Gastroesophageal sphincter (tissue), 4 donors: ENCODE results near the gene UNC13B. TPM values are rescaled to one million over a fixed set of nuclear protein-coding genes. Genes with fewer than 3 reads are reported as not detected.

Experiments used
- ATAC-seq: fragments of 150-250 bp; one replicate; pipeline ENCODE4 v1.9.1; 2016; ENCODE audit warnings: mild to moderate bottlenecking, moderate library complexity
- H3K27ac ChIP-seq, 4 donors: fragments of 200-600 bp; sonication (generic) in 3 of 4; 1 replicate in 3 of 4; 2 replicates in 1 of 4; pipeline ENCODE4 v1.5.1; 2016 to 2019
- H3K27me3 ChIP-seq: fragments of 200-600 bp; sonication (generic); one replicate; pipeline ENCODE4 v1.5.1; 2019
- H3K36me3 ChIP-seq, 2 donors: fragments of 200-600 bp; sonication (generic); one replicate each; pipeline ENCODE4 v1.5.1; 2019; ENCODE audit warnings: control low read depth in 1 of 2
- H3K4me1 ChIP-seq, 3 donors: fragments of 200-600 bp; sonication (generic); 1 replicate in 2 of 3; 2 replicates in 1 of 3; pipeline ENCODE4 v1.5.1; 2016 to 2019; ENCODE audit warnings: control low read depth in 2 of 3
- H3K4me3 ChIP-seq, 2 donors: fragments of 200-600 bp; sonication (generic); one replicate each; pipeline ENCODE4 v1.5.1; 2019; ENCODE audit warnings: mild to moderate bottlenecking in 1 of 2, moderate library complexity in 1 of 2
- H3K9me3 ChIP-seq, 3 donors: fragments of 200-600 bp; sonication (generic); one replicate each; pipeline ENCODE4 v1.5.1; 2017 to 2019; ENCODE audit warnings: control low read depth in 2 of 3
- CTCF ChIP-seq, 4 experiments: fragments of 200-600 bp in 2 of 4; fragments of 450-650 bp in 2 of 4; sonication (generic) in 1 of 4; IDR thresholded peaks; one replicate each; pipeline ENCODE4 v1.5.1; 2017 to 2019; ENCODE audit warnings: antibody characterized with exemption in 4 of 4, mild to moderate bottlenecking in 2 of 4, moderate library complexity in 2 of 4
- EP300 ChIP-seq: sonication (generic); formaldehyde crosslinking; IDR thresholded peaks from one replicate; pipeline ENCODE4 v1.6.1; 2017; ENCODE audit warnings: antibody characterized with exemption, mild to moderate bottlenecking
- POLR2A ChIP-seq, 2 donors: fragments of 450-650 bp; IDR thresholded peaks; one replicate each; pipeline ENCODE4 v1.6.1; 2017; ENCODE audit warnings: antibody characterized with exemption in 2 of 2, mild to moderate bottlenecking in 2 of 2, moderate library complexity in 1 of 2
- POLR2AphosphoS5 ChIP-seq: sonication (generic); formaldehyde crosslinking; IDR thresholded peaks from one replicate; pipeline ENCODE4 v1.6.1; 2017; ENCODE audit warnings: antibody characterized with exemption
- WGBS, 2 donors: methylation state at CpG; one replicate each; pipeline ENCODE4 v1.1.5; 2018; ENCODE audit warnings: low coverage in 1 of 2; 5-methylcytosine and 5-hydroxymethylcytosine counted together
- total RNA-seq, 4 donors: library from RNA; depleted of rRNA; stranded (reverse); fragments of >200 nt; gene quantifications; one replicate each; pipeline ENCODE4 v1.1.0, GENCODE V29; 2016

The UNC13B gene
- total RNA-seq, 4 donors from 2014 or later, result 21.3 to 35.3 (median 31.7) TPM

- no peaks in the 10 kb centered on the region for H3K27me3 ChIP-seq
- no peak for TF ChIP-seq CTCF (IDR thresholded peaks at IDR 0.05)
- no peak for TF ChIP-seq POLR2AphosphoS5
- TF ChIP-seq POLR2A (IDR thresholded peaks at IDR 0.05), result no peak
- TF ChIP-seq EP300, result no peak
- peaks cover 2 to 35% (median 2%) of the 10 kb centered on the region in 3 donors for H3K9me3 ChIP-seq
- 71 to 77% methylated on average over 1 of the region's 1 CpG for WGBS, 2 donors
- H3K4me3 ChIP-seq, result no peak overlapping the region
- no peak overlapping the region for H3K27ac ChIP-seq
- no peak for ATAC-seq
- H3K36me3 ChIP-seq, result peaks cover 0 to 12% of the 10 kb centered on the region in 2 donors
- peaks cover 0 to 3% (median 0%) of the 10 kb centered on the region in 3 donors for H3K4me1 ChIP-seq
Observed at GRCh38 chr9:35205340-35205739, 43.5 kb downstream of the UNC13B start.

- WGBS, 2 donors, result 83% methylated on average over 4 of the region's 4 CpGs; no CpG with 5 or more reads in 1 of the 2 donors
- no peak overlapping the region for H3K27ac ChIP-seq
- H3K9me3 ChIP-seq, result no peaks in the 10 kb centered on the region
- no peak for TF ChIP-seq POLR2A (IDR thresholded peaks at IDR 0.05)
- TF ChIP-seq POLR2AphosphoS5, result no peak
- no peak for TF ChIP-seq CTCF (IDR thresholded peaks at IDR 0.05)
- no peak for TF ChIP-seq EP300
- ATAC-seq, result no peak
- H3K4me3 ChIP-seq, result no peak overlapping the region
- H3K4me1 ChIP-seq, result peaks cover 0 to 3% (median 0%) of the 10 kb centered on the region in 3 donors
- no peaks in the 10 kb centered on the region for H3K36me3 ChIP-seq
- no peaks in the 10 kb centered on the region for H3K27me3 ChIP-seq
Observed at GRCh38 chr9:35211854-35212253, 50.0 kb downstream of the UNC13B start.

DNA sequence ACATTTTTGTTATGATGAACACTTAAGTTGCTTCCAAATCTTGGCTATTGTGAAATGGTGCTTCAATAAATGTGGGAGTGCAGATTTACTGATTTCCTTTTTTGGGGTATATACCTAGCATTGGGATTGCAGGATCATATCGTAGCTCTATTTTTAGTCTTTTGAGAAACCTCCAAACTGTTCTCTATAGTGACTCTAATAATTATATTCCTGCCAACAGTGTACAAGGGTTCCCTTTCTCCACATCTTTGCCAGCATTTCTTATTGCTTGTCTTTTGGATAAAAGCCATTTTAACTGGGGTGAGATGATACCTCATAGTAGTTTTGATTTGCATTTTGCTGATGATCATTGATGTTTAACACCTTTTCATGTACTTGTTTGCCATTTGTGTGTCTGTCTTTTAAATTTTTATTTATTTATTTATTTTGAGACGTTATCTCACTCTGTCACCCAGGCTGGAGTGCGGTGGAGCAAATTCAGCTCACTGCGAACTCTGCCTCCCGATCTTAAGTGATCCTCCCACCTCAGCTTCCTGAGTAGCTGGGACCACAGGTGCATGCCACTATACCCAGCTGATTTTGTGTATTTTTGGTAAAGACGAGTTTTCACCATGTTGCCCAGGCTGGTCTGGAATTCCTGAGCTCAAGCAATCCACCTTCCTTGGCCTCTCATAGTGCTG is 59.0 kb downstream of the UNC13B start:
- no peak for TF ChIP-seq CTCF (IDR thresholded peaks at IDR 0.05)
- TF ChIP-seq POLR2A (IDR thresholded peaks at IDR 0.05), result no peak
- TF ChIP-seq POLR2AphosphoS5, result no peak
- TF ChIP-seq EP300, result no peak
- no peak for ATAC-seq
- peaks cover 0 to 10% (median 0%) of the 10 kb centered on the region in 3 donors for H3K9me3 ChIP-seq
- H3K27ac ChIP-seq, result no peak overlapping the region
- no peak overlapping the region for H3K4me3 ChIP-seq
- H3K36me3 ChIP-seq, result no peaks in the 10 kb centered on the region
- 84 to 95% methylated on average over 2 to 6 of the region's 6 CpGs for WGBS, 2 donors
- H3K27me3 ChIP-seq, result no peaks in the 10 kb centered on the region
- no peaks in the 10 kb centered on the region for H3K4me1 ChIP-seq

DNA sequence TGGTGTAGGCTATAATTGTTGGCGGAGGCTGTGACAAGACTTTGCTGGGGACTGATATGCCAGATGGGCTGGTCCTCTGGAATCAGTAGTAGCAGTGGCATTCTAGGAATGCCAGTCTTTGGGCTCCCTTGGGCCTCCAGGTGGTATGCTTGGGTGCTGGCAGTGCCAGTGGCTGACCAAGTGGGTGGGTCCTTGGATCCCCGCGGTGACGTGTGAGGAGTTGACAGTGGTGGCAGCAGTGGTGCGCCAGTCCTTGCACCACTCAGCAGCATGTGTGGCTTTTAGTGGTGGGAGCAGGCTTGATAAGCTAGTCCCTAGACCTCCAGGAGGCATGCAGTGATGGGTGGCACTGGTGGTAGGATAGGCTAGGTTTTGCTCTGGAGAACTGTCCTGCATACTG is 63.9 kb downstream of the UNC13B start:
- ATAC-seq, result no peak

More for the DNA sequence above, 63.9 kb downstream of the UNC13B start:
- TF ChIP-seq POLR2A (IDR thresholded peaks at IDR 0.05), result no peak
- no peak for TF ChIP-seq POLR2AphosphoS5
- TF ChIP-seq CTCF (IDR thresholded peaks at IDR 0.05), result no peak
- TF ChIP-seq EP300, result no peak
- no peaks in the 10 kb centered on the region for H3K36me3 ChIP-seq
- no peak overlapping the region for H3K27ac ChIP-seq
- peaks cover 0 to 8% (median 0%) of the 10 kb centered on the region in 3 donors for H3K4me1 ChIP-seq
- peaks cover 0 to 10% (median 0%) of the 10 kb centered on the region in 3 donors for H3K9me3 ChIP-seq
- H3K27me3 ChIP-seq, result no peaks in the 10 kb centered on the region
- WGBS, 2 donors, result no CpG with 5 or more reads among the region's 5 CpGs
- H3K4me3 ChIP-seq, result no peak overlapping the region
